Peyer's patch (tissue), 4 donors: ENCODE measurements around the gene CLEC1B. TPM values are rescaled to one million over a fixed set of nuclear protein-coding genes. Genes with fewer than 3 reads are reported as not detected.

ENCODE experiments used
- DNase-seq, 3 donors: peaks; one replicate each; pipeline ENCODE4 v3.0.0-alpha.2; 2017 to 2019
- H3K27ac ChIP-seq, 4 donors: fragments of 200-600 bp; sonication (generic); one replicate each; pipeline ENCODE4 v1.5.1; 2016 to 2019
- H3K27me3 ChIP-seq, 2 donors: fragments of 200-600 bp; sonication (generic); one replicate each; pipeline ENCODE4 v1.5.1; 2019
- H3K36me3 ChIP-seq, 3 donors: fragments of 200-600 bp; sonication (generic); one replicate each; pipeline ENCODE4 v1.5.1; 2016 to 2019
- H3K4me1 ChIP-seq, 4 donors: fragments of 200-600 bp; sonication (generic); one replicate each; pipeline ENCODE4 v1.5.1; 2016 to 2019
- H3K4me3 ChIP-seq, 4 donors: fragments of 200-600 bp; sonication (generic); 1 replicate in 3 of 4; 2 replicates in 1 of 4; pipeline ENCODE4 v1.5.1; 2016 to 2019; ENCODE audit warnings: mild to moderate bottlenecking in 1 of 4
- H3K9me3 ChIP-seq, 4 donors: fragments of 200-600 bp; sonication (generic); one replicate each; pipeline ENCODE4 v1.5.1; 2016 to 2019; ENCODE audit warnings: mild to moderate bottlenecking in 1 of 4
- POLR2A ChIP-seq, 2 donors: fragments of 450-650 bp; IDR thresholded peaks; one replicate each; pipeline ENCODE4 v1.5.1; 2017; ENCODE audit warnings: antibody characterized with exemption in 2 of 2, mild to moderate bottlenecking in 2 of 2, moderate library complexity in 2 of 2
- total RNA-seq, 4 donors: library from RNA; depleted of rRNA; stranded (reverse); fragments of >200 nt; gene quantifications; one replicate each; pipeline ENCODE4 v1.1.0, GENCODE V29; 2016
- TF ChIP-seq, protein P1 (sequence below), 6 experiments: fragments of 450-650 bp in 4 of 6; fragments of 200-600 bp in 2 of 6; sonication (generic) in 1 of 6; IDR thresholded peaks; one replicate each; pipeline ENCODE4 v1.5.1; 2017 to 2019; ENCODE audit warnings: antibody characterized with exemption in 6 of 6, mild to moderate bottlenecking in 3 of 6, moderate library complexity in 1 of 6

The CLEC1B gene
- total RNA-seq, 4 donors from 2014 or later = not detected

DNA sequence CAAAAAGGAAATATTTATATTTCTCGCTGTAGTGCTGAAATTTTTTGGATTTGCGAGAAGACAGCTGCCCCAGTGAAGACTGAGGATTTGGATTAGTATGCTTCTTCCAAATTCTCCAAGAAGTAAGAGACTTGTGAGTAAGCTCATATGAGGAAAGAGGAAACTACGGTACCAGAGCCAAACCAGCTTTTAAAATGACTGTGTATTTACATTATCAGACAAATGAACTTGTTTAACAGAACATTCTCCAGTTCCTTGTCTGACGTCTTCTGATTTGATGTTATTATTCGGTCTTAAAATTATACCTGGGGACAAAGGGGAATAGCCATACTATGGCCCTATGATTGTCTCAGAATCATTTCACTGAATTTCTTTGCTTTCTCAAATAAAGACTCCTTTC lies 19.5 kb upstream of the CLEC1B start:
- Histone ChIP-seq H3K4me1 (no peaks in the 10 kb centered on the region), H3K36me3 (no peaks in the 10 kb centered on the region), H3K4me3 (no peak overlapping the region), H3K27me3 (no peaks in the 10 kb centered on the region), H3K27ac (no peak overlapping the region), H3K9me3 (no peaks in the 10 kb centered on the region)
- no peak for TF ChIP-seq POLR2A (IDR thresholded peaks at IDR 0.05)
- TF ChIP-seq, protein P1, sequence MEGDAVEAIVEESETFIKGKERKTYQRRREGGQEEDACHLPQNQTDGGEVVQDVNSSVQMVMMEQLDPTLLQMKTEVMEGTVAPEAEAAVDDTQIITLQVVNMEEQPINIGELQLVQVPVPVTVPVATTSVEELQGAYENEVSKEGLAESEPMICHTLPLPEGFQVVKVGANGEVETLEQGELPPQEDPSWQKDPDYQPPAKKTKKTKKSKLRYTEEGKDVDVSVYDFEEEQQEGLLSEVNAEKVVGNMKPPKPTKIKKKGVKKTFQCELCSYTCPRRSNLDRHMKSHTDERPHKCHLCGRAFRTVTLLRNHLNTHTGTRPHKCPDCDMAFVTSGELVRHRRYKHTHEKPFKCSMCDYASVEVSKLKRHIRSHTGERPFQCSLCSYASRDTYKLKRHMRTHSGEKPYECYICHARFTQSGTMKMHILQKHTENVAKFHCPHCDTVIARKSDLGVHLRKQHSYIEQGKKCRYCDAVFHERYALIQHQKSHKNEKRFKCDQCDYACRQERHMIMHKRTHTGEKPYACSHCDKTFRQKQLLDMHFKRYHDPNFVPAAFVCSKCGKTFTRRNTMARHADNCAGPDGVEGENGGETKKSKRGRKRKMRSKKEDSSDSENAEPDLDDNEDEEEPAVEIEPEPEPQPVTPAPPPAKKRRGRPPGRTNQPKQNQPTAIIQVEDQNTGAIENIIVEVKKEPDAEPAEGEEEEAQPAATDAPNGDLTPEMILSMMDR (IDR thresholded peaks at IDR 0.05) = no peak
- DNase-seq = no peak

DNA sequence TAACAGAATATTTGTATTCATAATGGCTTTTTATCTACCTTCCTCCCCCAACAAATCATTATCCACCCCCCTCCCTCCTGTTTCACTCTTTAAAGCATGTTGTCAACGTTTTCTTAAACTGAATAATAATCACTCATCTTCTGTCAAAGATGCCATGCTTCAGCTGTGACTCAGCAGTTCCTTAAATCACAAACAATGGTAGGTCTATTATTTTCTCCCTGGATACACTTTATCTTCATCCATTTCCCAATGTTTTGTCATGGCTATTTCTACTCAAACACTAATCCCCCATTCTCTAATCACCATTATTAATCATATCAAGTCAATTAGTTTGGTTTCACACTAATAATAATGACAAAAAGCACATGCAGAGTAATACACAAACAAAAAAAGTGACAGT lies 18.0 kb upstream of the CLEC1B start:
- TF ChIP-seq POLR2A (IDR thresholded peaks at IDR 0.05) = no peak
- TF ChIP-seq, protein P1 (IDR thresholded peaks at IDR 0.05) = no peak
- Histone ChIP-seq H3K27ac (no peak overlapping the region), H3K4me3 (no peak overlapping the region), H3K27me3 (no peaks in the 10 kb centered on the region), H3K36me3 (no peaks in the 10 kb centered on the region), H3K9me3 (no peaks in the 10 kb centered on the region), H3K4me1 (no peaks in the 10 kb centered on the region)
- no peak for DNase-seq

DNA sequence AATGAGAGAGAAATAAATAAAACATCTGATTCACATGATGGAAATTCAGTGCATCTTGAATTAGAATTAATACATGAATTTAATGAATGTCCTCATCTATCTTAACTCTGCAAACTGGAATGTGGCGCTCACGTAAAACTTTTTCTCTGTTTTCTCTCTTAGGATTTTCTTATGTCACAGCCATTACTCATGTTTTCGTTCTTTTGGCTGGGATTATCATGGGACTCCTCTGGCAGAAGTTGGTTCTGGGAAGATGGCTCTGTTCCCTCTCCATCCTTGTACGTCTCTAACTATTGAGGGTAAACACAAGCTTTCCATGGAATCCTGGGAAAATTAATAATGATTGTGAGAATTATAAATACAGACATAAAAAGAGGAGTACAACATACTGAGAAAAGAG lies 16.5 kb upstream of the CLEC1B start:
- Histone ChIP-seq H3K27ac (no peak overlapping the region), H3K4me3 (no peak overlapping the region), H3K36me3 (no peaks in the 10 kb centered on the region), H3K4me1 (no peaks in the 10 kb centered on the region), H3K27me3 (no peaks in the 10 kb centered on the region), H3K9me3 (no peaks in the 10 kb centered on the region)
- no peak for DNase-seq
- no peak for TF ChIP-seq POLR2A (IDR thresholded peaks at IDR 0.05)
- TF ChIP-seq, protein P1 (IDR thresholded peaks at IDR 0.05) = no peak

DNA sequence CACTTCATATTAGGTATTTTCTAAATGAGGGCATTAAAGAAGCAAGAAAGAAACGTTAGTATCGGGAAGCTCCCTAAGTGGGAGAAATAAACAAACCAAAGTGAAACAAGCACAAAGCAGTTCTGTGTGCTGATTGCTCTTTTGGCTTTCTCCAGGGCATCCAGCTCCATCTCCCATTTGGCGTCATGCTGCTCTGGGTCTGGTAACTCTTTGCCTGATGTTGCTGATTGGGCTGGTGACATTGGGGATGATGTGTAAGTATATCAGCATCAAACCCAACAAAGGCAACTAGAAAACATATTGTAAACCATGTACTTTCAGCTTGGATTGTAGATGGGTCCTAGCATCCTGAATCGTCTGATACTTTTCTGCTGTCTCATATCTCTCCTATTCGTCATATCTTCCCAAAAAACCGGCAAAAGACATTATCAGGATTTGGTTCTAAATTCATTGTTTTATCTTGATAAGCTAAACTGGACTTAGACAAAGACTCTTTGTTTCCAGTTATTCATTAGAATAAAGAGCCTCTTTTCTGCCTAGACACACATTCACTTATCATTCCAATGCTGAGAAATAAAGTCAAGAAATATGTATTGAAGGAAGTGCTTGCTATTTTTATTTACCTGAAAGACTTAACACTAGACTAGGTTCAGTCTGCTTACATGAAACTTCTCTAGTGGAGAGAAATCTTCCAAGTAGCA lies 13.9 kb upstream of the CLEC1B start:
- H3K9me3 ChIP-seq = no peaks in the 10 kb centered on the region
- no peak overlapping the region for H3K4me3 ChIP-seq
- no peak overlapping the region for H3K27ac ChIP-seq
- no peaks in the 10 kb centered on the region for H3K4me1 ChIP-seq
- H3K27me3 ChIP-seq = no peaks in the 10 kb centered on the region
- no peaks in the 10 kb centered on the region for H3K36me3 ChIP-seq
- no peak for DNase-seq
- no peak for TF ChIP-seq POLR2A (IDR thresholded peaks at IDR 0.05)
- TF ChIP-seq, protein P1 (IDR thresholded peaks at IDR 0.05) = no peak

DNA sequence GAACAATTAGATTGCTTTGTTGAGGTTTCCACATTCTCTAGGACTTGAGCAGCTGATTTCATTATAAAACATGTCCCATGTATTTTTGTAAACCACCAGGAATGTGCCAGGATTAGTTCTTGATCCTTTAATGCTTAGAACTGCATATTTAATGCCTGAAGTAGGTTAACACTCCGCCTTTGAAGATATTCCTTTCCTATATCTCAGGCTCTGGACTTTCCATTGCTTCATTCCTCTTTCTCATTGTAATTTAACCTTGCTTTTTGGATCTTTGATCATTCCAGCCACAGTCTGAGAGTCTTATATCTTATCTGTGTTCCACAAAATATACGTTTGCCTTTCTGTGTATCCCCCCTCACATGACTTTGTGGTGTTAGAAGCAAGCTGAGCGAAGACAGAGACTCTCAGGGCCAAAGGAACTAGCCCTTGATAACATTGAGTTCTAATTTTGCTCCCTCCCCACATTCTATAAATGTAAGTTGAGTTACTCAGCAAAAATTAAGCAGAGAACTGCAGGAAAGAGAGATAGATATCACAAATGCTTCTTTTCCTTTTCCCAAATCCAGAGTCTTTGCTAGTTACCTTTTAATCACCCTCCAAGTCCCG lies 2.4 kb upstream of the CLEC1B start:
- TF ChIP-seq, protein P1 (IDR thresholded peaks at IDR 0.05) = no peak
- no peak for TF ChIP-seq POLR2A (IDR thresholded peaks at IDR 0.05)
- Histone ChIP-seq H3K4me3 (no peak overlapping the region), H3K36me3 (no peaks in the 10 kb centered on the region), H3K27me3 (no peaks in the 10 kb centered on the region), H3K4me1 (no peaks in the 10 kb centered on the region), H3K27ac (no peak overlapping the region), H3K9me3 (no peaks in the 10 kb centered on the region)
- no peak for DNase-seq
